IMR-90 (cell line): ENCODE data around the gene MCL1. TPM values are rescaled to one million over a fixed set of nuclear protein-coding genes. Genes with fewer than 3 reads are reported as not detected.

Experiments
- ATAC-seq: fragments of 200-7000 bp; cut with Tn5 transposase; 2 replicates; pipeline ENCODE4 v1.9.1; 2020; ENCODE audit warnings: low read depth, mild to moderate bottlenecking, moderate library complexity
- BruUV-seq: library from RNA; stranded (reverse); fragments of 400-500 nt; replicated peaks from 2 replicates; lab custom pipeline; 2021; lab: Mats Ljungman, UMichigan
- CTCF ChIA-PET: fragments of 300-600 bp; formaldehyde crosslinking; extraction: SDS; loops from one replicate; lab custom pipeline; 2021; ENCODE audit warnings: antibody characterized with exemption; lab: Yijun Ruan, JAX
- POLR2A ChIA-PET: fragments of 300-600 bp; sonication (Branson Sonifier 250); formaldehyde crosslinking; loops from one replicate; lab custom pipeline; 2022; ENCODE audit warnings: antibody characterized with exemption; ENCODE audit not compliant: unreplicated experiment; lab: Charles Lee
- DNase-seq: peaks from one replicate; pipeline ENCODE4 v3.0.0; 2013
- H2AFZ ChIP-seq: replicated peaks from 2 replicates; pipeline ENCODE3; 2013; ENCODE audit warnings: low read length, mild to moderate bottlenecking; ENCODE audit not compliant: poor library complexity
- H2AK5ac ChIP-seq: 2 replicates; pipeline ENCODE4 v1.6.1; 2013; ENCODE audit warnings: low read depth, low read length, inconsistent platforms
- H2AK9ac ChIP-seq: replicated peaks from 2 replicates; pipeline ENCODE3; 2013; ENCODE audit warnings: mild to moderate bottlenecking, low read depth, low read length, moderate library complexity; ENCODE audit not compliant: poor library complexity
- H2BK120ac ChIP-seq: 2 replicates; pipeline ENCODE4 v1.6.1; 2013; ENCODE audit warnings: low read depth, low read length, inconsistent platforms
- H2BK15ac ChIP-seq: 3 replicates; pipeline ENCODE4 v1.6.1; 2013; ENCODE audit warnings: low read depth, low read length, inconsistent platforms
- H2BK20ac ChIP-seq: 2 replicates; pipeline ENCODE4 v1.6.1; 2013; ENCODE audit warnings: low read depth, mild to moderate bottlenecking, inconsistent platforms, low read length, moderate library complexity
- H2BK5ac ChIP-seq: 2 replicates; pipeline ENCODE4 v1.6.1; 2013; ENCODE audit warnings: mild to moderate bottlenecking, low read depth, low read length, inconsistent platforms; ENCODE audit not compliant: poor library complexity, severe bottlenecking
- H3K14ac ChIP-seq: replicated peaks from 2 replicates; pipeline ENCODE4 v1.6.1; 2013; ENCODE audit warnings: low read depth, low read length, inconsistent platforms
- H3K18ac ChIP-seq: 2 replicates; pipeline ENCODE4 v1.6.1; 2013; ENCODE audit warnings: low read depth, low read length, control low read depth
- H3K23ac ChIP-seq: 2 replicates; pipeline ENCODE4 v1.6.1; 2013; ENCODE audit warnings: low read depth, low read length, inconsistent platforms
- H3K27ac ChIP-seq: 2 replicates; pipeline ENCODE4 v1.5.1; 2013; ENCODE audit warnings: mild to moderate bottlenecking, control low read depth, low read length; ENCODE audit not compliant: insufficient read depth
- H3K27me3 ChIP-seq: 2 replicates; pipeline ENCODE4 v1.6.1; 2013; ENCODE audit warnings: low read length; ENCODE audit not compliant: control insufficient read depth, insufficient read depth
- H3K36me3 ChIP-seq: 2 replicates; pipeline ENCODE4 v1.6.1; 2013; ENCODE audit warnings: low read length, mixed read lengths; ENCODE audit not compliant: control insufficient read depth, insufficient read depth
- H3K4ac ChIP-seq: 2 replicates; pipeline ENCODE4 v1.6.1; 2013; ENCODE audit warnings: low read depth, low read length, inconsistent platforms
- H3K4me1 ChIP-seq: 2 replicates; pipeline ENCODE4 v1.6.1; 2013; ENCODE audit warnings: low read length, mixed read lengths; ENCODE audit not compliant: control insufficient read depth, insufficient read depth
- H3K4me2 ChIP-seq: 2 replicates; pipeline ENCODE4 v1.6.1; 2013; ENCODE audit warnings: low read depth, mild to moderate bottlenecking, control low read depth, low read length, moderate library complexity
- H3K4me3 ChIP-seq: 2 replicates; pipeline ENCODE4 v1.5.1; 2013; ENCODE audit warnings: low read depth, mild to moderate bottlenecking, control low read depth, low read length, moderate library complexity; ENCODE audit not compliant: insufficient read depth
- H3K56ac ChIP-seq: 2 replicates; pipeline ENCODE4 v1.6.1; 2013; ENCODE audit warnings: low read length, inconsistent platforms; ENCODE audit not compliant: insufficient read depth; ENCODE audit errors: extremely low read depth
- H3K79me1 ChIP-seq, 2 experiments: 2 replicates each; pipeline ENCODE4 v1.6.1; 2013; ENCODE audit warnings: low read length in 2 of 2, inconsistent platforms in 1 of 2, low read depth in 1 of 2
- H3K9ac ChIP-seq: 2 replicates; pipeline ENCODE4 v1.6.1; 2013; ENCODE audit warnings: low read depth, low read length, control low read depth
- H3K9me1 ChIP-seq: 2 replicates; pipeline ENCODE4 v1.6.1; 2013; ENCODE audit warnings: low read length, inconsistent platforms; ENCODE audit not compliant: insufficient read depth
- H3K9me3 ChIP-seq: 2 replicates; pipeline ENCODE4 v1.6.1; 2013; ENCODE audit warnings: low read length; ENCODE audit not compliant: control insufficient read depth, insufficient read depth
- H4K20me1 ChIP-seq: 2 replicates; pipeline ENCODE4 v1.6.1; 2013; ENCODE audit warnings: low read length, inconsistent platforms; ENCODE audit not compliant: insufficient read depth
- H4K5ac ChIP-seq: 2 replicates; pipeline ENCODE4 v1.6.1; 2013; ENCODE audit warnings: mild to moderate bottlenecking, low read depth, low read length, control low read depth
- H4K8ac ChIP-seq, 2 experiments: 2 replicates each; pipeline ENCODE4 v1.6.1; 2013; ENCODE audit warnings: low read depth in 2 of 2, low read length in 2 of 2, control low read depth in 1 of 2, inconsistent platforms in 1 of 2
- H4K91ac ChIP-seq: 2 replicates; pipeline ENCODE4 v1.6.1; 2013; ENCODE audit warnings: low read depth, low read length, inconsistent platforms; ENCODE audit not compliant: insufficient read depth
- MAFK ChIP-seq: IDR thresholded peaks from 2 replicates; pipeline ENCODE4 v1.6.1; 2012; ENCODE audit warnings: low read depth, low read length, improper control_type of control experiment
- MAZ ChIP-seq: IDR thresholded peaks from 2 replicates; pipeline ENCODE4 v1.6.1; 2012; ENCODE audit warnings: low read depth, mild to moderate bottlenecking, low read length, improper control_type of control experiment, moderate library complexity, borderline replicate concordance
- POLR2A ChIP-seq: IDR thresholded peaks from 2 replicates; pipeline ENCODE4 v1.6.1; 2012; ENCODE audit warnings: mild to moderate bottlenecking, low read depth, low read length
- dilution Hi-C: fragments of 300-500 bp; cut with HindIII; formaldehyde crosslinking; loops from one replicate; pipeline ENCODE4 v1.14.3; 2018; ENCODE audit warnings: low sequenced_read_pairs; ENCODE audit not compliant: unreplicated experiment
- in situ Hi-C: fragments of 300-500 bp; cut with MboI; formaldehyde crosslinking; loops from 3 replicates; pipeline ENCODE4 v1.14.3; 2019; ENCODE audit warnings: low sequenced_read_pairs, inconsistent platforms, mixed read lengths
- intact Hi-C: fragments of 100-400 bp; cut with micrococcal nuclease; formaldehyde crosslinking; loops from 2 replicates; pipeline ENCODE4 v1.10.0; 2022
- polyA plus RNA-seq, 3 experiments: library from polyadenylated mRNA; depleted of rRNA; stranded (reverse); fragments of >200 nt; gene quantifications; 2 replicates each; pipeline ENCODE4 v1.2.3, GENCODE V29; 2012; ENCODE audit warnings: low replicate concordance in 1 of 3
- total RNA-seq: library from RNA; depleted of rRNA; stranded (reverse); fragments of >200 nt; gene quantifications from 2 replicates; pipeline ENCODE4 v1.2.3, GENCODE V29; 2012

MCL1 gene
- total and polyA plus RNA-seq, 2 of the 4 experiments (the other 2 are of a cell fraction): 79.5 to 142 TPM

- Histone ChIP-seq H2BK20ac (peak overlapping the region; percentile 16), H3K56ac (peak overlapping the region; percentile 59; the same call in 1 of the 2 replicates), H2AFZ (no peak overlapping the region), H4K20me1 (peaks cover 73% of the 10 kb centered on the region), H3K9ac (peak overlapping the region; percentile 43), H3K9me3 (no peaks in the 10 kb centered on the region), H3K23ac (peak overlapping the region; percentile 32; the same call in 1 of the 2 replicates), H3K9me1 (peaks cover 20% of the 10 kb centered on the region), H4K5ac (peak overlapping the region; percentile 21; the same call in 1 of the 2 replicates), H2AK5ac (peak overlapping the region; percentile 36), H3K4ac (peak overlapping the region; percentile 29), H3K18ac (peak overlapping the region; percentile 62), H3K4me1 (peaks cover 30% of the 10 kb centered on the region), H4K91ac (peak overlapping the region; percentile 75; the same call in 1 of the 2 replicates), H3K79me1 (peaks cover 9 to 72% of the 10 kb centered on the region in 2 experiments; a peak in 3 of 4 replicates), H3K27me3 (no peaks in the 10 kb centered on the region), H4K8ac (peak overlapping the region; percentile 5 to 38; a peak in 2 of 4 replicates), H2BK120ac (peak overlapping the region; percentile 44), H2BK5ac (peak overlapping the region; percentile 87), H3K4me3 (no peak overlapping the region), H3K4me2 (peak overlapping the region; percentile 41), H3K36me3 (peaks cover 20% of the 10 kb centered on the region), H2AK9ac (no peak overlapping the region), H3K27ac (peak overlapping the region; percentile 78; the same call in 1 of the 2 replicates), H3K14ac (peak overlapping the region; percentile 11), H2BK15ac (peak overlapping the region; percentile 40; the same call in 2 of the 3 replicates)
- BruUV-seq: no TSS peak
- dilution Hi-C loops: no loop called here
- ATAC-seq (peak; percentile 5), DNase-seq (no peak)
- no peak for TF ChIP-seq MAFK
- peak; percentile 81 for TF ChIP-seq POLR2A
- TF ChIP-seq MAZ: 0 out of 2 replicates have a peak, but pooled peaks have one; percentile 0
- ChIA-PET CTCF (no interaction called here), POLR2A (interaction anchor here (1.4 to 1.9 kb wide), 2 partner anchors 11 to 51 kb away, joined by 4 to 24 read pairs; partner anchors contain the start of gene MCL1)
- in situ Hi-C loops: loop anchor here (10.0 kb wide), 1 partner anchor 236 kb away; the partner anchor contains the start of gene CTSK
- intact Hi-C loops: loop anchor here (10.0 kb wide), 1 partner anchor 436 kb away; the partner anchor contains the start of genes MINDY1 and PRUNE1
Observed at GRCh38 chr1:150568594-150568966, 10.8 kb downstream of the MCL1 start.
